Stimulated activated CD4-positive, alpha-beta T cell treated with anti-CD3 and anti-CD28 coated beads, Interleukin-4, amount 100 ng/mL, for 24 hours (primary cell): ENCODE data around the gene ZNF529.
"Not testable (repeated sequence)": the region's sequence is repeated elsewhere in the genome, so short reads cannot be mapped to it uniquely, and the experiment has no call there.

Source experiments
- DNase-seq: peaks from one replicate; pipeline ENCODE4 v3.0.0-alpha.2; 2020

The ZNF529 gene

GRCh38 chr19:36573020-36573894 lies at the start of gene ZNF529:
TSS of gene ZNF529 (minus strand) at chr19:36573292. CDS start at chr19:36572346, 946 bp downstream.
- peak; percentile 87 for DNase-seq

GRCh38 chr19:36605877-36606478 lies 32.9 kb upstream of the ZNF529 start:
- DNase-seq: no peak

- DNase-seq: peak; percentile 91
These were observed 32.2 kb upstream of the ZNF529 start, which contains the start of gene ZNF382 for GRCh38 chr19:36605101-36605876. TSS of gene ZNF382 (plus strand) at chr19:36605313. CDS start at chr19:36609915, 4,602 bp downstream.

- DNase-seq: peak; percentile 90
These were observed 31.6 kb upstream of the ZNF529 start for GRCh38 chr19:36604656-36605100.

GRCh38 chr19:36602681-36603080 lies 29.6 kb upstream of the ZNF529 start:
- not testable (repeated sequence) for DNase-seq

- DNase-seq: no peak
These were observed 6.2 kb upstream of the ZNF529 start for GRCh38 chr19:36579255-36579654.

GRCh38 chr19:36577271-36577996 lies 4.3 kb upstream of the ZNF529 start:
- DNase-seq: no peak

- DNase-seq: no peak
These were observed 1.6 kb upstream of the ZNF529 start for GRCh38 chr19:36574741-36575140.

GRCh38 chr19:36573895-36574720 lies 1.0 kb upstream of the ZNF529 start:
- no peak for DNase-seq

- DNase-seq: no peak
These were observed 486 bp downstream of the ZNF529 start for GRCh38 chr19:36572593-36573019.

- no peak for DNase-seq
These were observed 8.7 kb downstream of the ZNF529 start for GRCh38 chr19:36564391-36564790.

- DNase-seq: no peak
These were observed 25.9 kb downstream of the ZNF529 start for GRCh38 chr19:36547001-36547732.

- peak; percentile 12 for DNase-seq
These were observed 44.1 kb downstream of the ZNF529 start for GRCh38 chr19:36528921-36529518.

GRCh38 chr19:36528194-36528920 lies 44.7 kb downstream of the ZNF529 start, which contains the start of gene ZNF260:
TSS of gene ZNF260 (minus strand) at chr19:36528271. CDS start at chr19:36515238, 13,033 bp downstream.
- DNase-seq: peak; percentile 94

GRCh38 chr19:36527873-36528193 lies 45.3 kb downstream of the ZNF529 start:
- DNase-seq: no peak

- no peak for DNase-seq
These were observed 45.8 kb downstream of the ZNF529 start for GRCh38 chr19:36527341-36527740.

GRCh38 chr19:36526581-36526980 lies 46.5 kb downstream of the ZNF529 start:
- DNase-seq: no peak

GRCh38 chr19:36524617-36525016 lies 48.5 kb downstream of the ZNF529 start:
- no peak for DNase-seq

GRCh38 chr19:36514012-36514612 lies 59.0 kb downstream of the ZNF529 start:
- DNase-seq: no peak
